Chondrocyte (in vitro differentiated cells): ENCODE measurements around the gene GNGT1. TPM values are rescaled to one million over a fixed set of nuclear protein-coding genes. Genes with fewer than 3 reads are reported as not detected.

ENCODE experiments used
- DNase-seq: peaks from one replicate; pipeline ENCODE4 v3.0.0; 2021; ENCODE audit warnings: mixed read lengths, low spot score
- H3K27ac Mint-ChIP-seq: one replicate; pipeline ENCODE4 v1.8.0; 2021; ENCODE audit warnings: mild to moderate bottlenecking, moderate library complexity, mixed read lengths; ENCODE audit not compliant: unreplicated experiment
- H3K27me3 Mint-ChIP-seq: 2 replicates; pipeline ENCODE4 v1.8.0; 2021; ENCODE audit warnings: low read depth, mixed read lengths
- H3K36me3 Mint-ChIP-seq: 2 replicates; pipeline ENCODE4 v1.8.0; 2021; ENCODE audit warnings: low read depth, mixed read lengths
- H3K4me1 Mint-ChIP-seq: 2 replicates; pipeline ENCODE4 v1.8.0; 2021; ENCODE audit warnings: low read depth, mild to moderate bottlenecking, mixed read lengths
- H3K4me3 Mint-ChIP-seq: one replicate; pipeline ENCODE4 v1.8.0; 2021; ENCODE audit warnings: mild to moderate bottlenecking, moderate library complexity, mixed read lengths; ENCODE audit not compliant: unreplicated experiment
- H3K9me3 Mint-ChIP-seq: 2 replicates; pipeline ENCODE4 v1.8.0; 2021; ENCODE audit warnings: low read depth, mixed read lengths
- total RNA-seq: library from RNA; stranded (reverse); gene quantifications from 3 replicates; pipeline ENCODE4 v1.2.1, GENCODE V29; 2021
- TF ChIP-seq, protein P1 (sequence below): fragments of 200-600 bp; sonication (generic); IDR thresholded peaks from 2 replicates; pipeline ENCODE4 v1.5.0; 2021; ENCODE audit warnings: antibody characterized with exemption, mild to moderate bottlenecking, moderate library complexity

The GNGT1 gene
- total RNA-seq, 1 donor from 2014 or later = not detected

- Mint-ChIP-seq H3K9me3 (no peaks in the 10 kb centered on the region), H3K27ac (no peak overlapping the region), H3K4me1 (peaks cover 6% of the 10 kb centered on the region), H3K36me3 (no peaks in the 10 kb centered on the region), H3K4me3 (no peak overlapping the region), H3K27me3 (no peaks in the 10 kb centered on the region)
- no peak for DNase-seq
- TF ChIP-seq, protein P1, sequence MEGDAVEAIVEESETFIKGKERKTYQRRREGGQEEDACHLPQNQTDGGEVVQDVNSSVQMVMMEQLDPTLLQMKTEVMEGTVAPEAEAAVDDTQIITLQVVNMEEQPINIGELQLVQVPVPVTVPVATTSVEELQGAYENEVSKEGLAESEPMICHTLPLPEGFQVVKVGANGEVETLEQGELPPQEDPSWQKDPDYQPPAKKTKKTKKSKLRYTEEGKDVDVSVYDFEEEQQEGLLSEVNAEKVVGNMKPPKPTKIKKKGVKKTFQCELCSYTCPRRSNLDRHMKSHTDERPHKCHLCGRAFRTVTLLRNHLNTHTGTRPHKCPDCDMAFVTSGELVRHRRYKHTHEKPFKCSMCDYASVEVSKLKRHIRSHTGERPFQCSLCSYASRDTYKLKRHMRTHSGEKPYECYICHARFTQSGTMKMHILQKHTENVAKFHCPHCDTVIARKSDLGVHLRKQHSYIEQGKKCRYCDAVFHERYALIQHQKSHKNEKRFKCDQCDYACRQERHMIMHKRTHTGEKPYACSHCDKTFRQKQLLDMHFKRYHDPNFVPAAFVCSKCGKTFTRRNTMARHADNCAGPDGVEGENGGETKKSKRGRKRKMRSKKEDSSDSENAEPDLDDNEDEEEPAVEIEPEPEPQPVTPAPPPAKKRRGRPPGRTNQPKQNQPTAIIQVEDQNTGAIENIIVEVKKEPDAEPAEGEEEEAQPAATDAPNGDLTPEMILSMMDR = no peak
Observed at GRCh38 chr7:93944673-93945072, 38.3 kb downstream of the GNGT1 start.

- Mint-ChIP-seq H3K4me3 (no peak overlapping the region), H3K4me1 (peaks cover 6% of the 10 kb centered on the region), H3K27ac (no peak overlapping the region), H3K9me3 (no peaks in the 10 kb centered on the region), H3K36me3 (no peaks in the 10 kb centered on the region), H3K27me3 (no peaks in the 10 kb centered on the region)
- TF ChIP-seq, protein P1 = no peak
- DNase-seq = no peak
Observed at GRCh38 chr7:93945083-93945482, 38.7 kb downstream of the GNGT1 start.

GRCh38 chr7:93945756-93946535 lies 39.6 kb downstream of the GNGT1 start:
- TF ChIP-seq, protein P1 = no peak
- H3K4me3 Mint-ChIP-seq = no peak overlapping the region
- DNase-seq = no peak
- peaks cover 6% of the 10 kb centered on the region for H3K4me1 Mint-ChIP-seq
- no peaks in the 10 kb centered on the region for H3K36me3 Mint-ChIP-seq
- H3K9me3 Mint-ChIP-seq = no peaks in the 10 kb centered on the region
- H3K27me3 Mint-ChIP-seq = no peaks in the 10 kb centered on the region
- no peak overlapping the region for H3K27ac Mint-ChIP-seq

GRCh38 chr7:93948106-93948505 lies 41.7 kb downstream of the GNGT1 start:
- Mint-ChIP-seq H3K9me3 (no peaks in the 10 kb centered on the region), H3K4me1 (peaks cover 3% of the 10 kb centered on the region), H3K36me3 (no peaks in the 10 kb centered on the region), H3K4me3 (no peak overlapping the region), H3K27ac (no peak overlapping the region), H3K27me3 (no peaks in the 10 kb centered on the region)
- no peak for DNase-seq
- TF ChIP-seq, protein P1 = no peak

DNA sequence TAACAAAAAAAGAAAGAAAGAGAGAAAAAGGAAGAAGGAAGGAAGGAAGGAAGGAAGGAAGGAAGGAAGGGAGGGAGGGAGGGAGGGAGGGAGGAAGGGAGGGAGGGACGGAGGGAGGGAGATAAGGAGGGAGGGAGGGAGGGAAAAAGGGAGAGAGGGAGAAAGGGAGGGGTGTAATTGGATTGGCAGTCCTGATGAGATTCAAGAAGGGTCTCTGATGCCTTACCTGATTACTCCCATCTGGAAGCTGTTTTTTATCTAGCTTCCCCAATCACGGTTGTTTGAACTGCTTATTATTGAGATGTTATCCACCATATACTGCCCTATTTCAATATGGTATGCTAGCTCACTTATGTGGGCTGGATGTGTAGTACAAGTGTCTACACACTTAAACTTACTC lies 42.5 kb downstream of the GNGT1 start:
- H3K27ac Mint-ChIP-seq = peak overlapping the region; percentile 12
- TF ChIP-seq, protein P1 = no peak
- no peaks in the 10 kb centered on the region for H3K27me3 Mint-ChIP-seq
- H3K36me3 Mint-ChIP-seq = no peaks in the 10 kb centered on the region
- H3K9me3 Mint-ChIP-seq = no peaks in the 10 kb centered on the region
- no peak overlapping the region for H3K4me3 Mint-ChIP-seq
- H3K4me1 Mint-ChIP-seq = peaks cover 3% of the 10 kb centered on the region
- DNase-seq = no peak
